Smooth muscle cell (in vitro differentiated cells): Measurements from ENCODE around the gene RAB18. TPM values are rescaled to one million over a fixed set of nuclear protein-coding genes. Genes with fewer than 3 reads are reported as not detected.
"Not testable (repeated sequence)": the region's sequence is repeated elsewhere in the genome, so short reads cannot be mapped to it uniquely, and the experiment has no call there.

Experiments used
- DNase-seq: peaks from one replicate; lab custom pipeline; 2025; ENCODE audit not compliant: unreplicated experiment; lab: John Stamatoyannopoulos, UW
- H2AFZ ChIP-seq: fragments of 200-600 bp; sonication (generic); 2 replicates; pipeline ENCODE4 v1.6.0; 2016; ENCODE audit warnings: antibody characterized with exemption, low read depth, mild to moderate bottlenecking
- H3F3A ChIP-seq: fragments of 200-600 bp; sonication (generic); 2 replicates; pipeline ENCODE4 v1.6.0; 2017; ENCODE audit warnings: antibody characterized with exemption, low read depth
- H3K27ac ChIP-seq: fragments of 200-600 bp; sonication (generic); 2 replicates; pipeline ENCODE4 v1.5.1; 2016; ENCODE audit warnings: low read depth, mild to moderate bottlenecking
- H3K27me3 ChIP-seq: fragments of 200-600 bp; sonication (generic); 2 replicates; pipeline ENCODE4 v1.6.1; 2016; ENCODE audit warnings: low read depth, mild to moderate bottlenecking
- H3K36me3 ChIP-seq: fragments of 200-600 bp; sonication (generic); 2 replicates; pipeline ENCODE4 v1.5.1; 2016; ENCODE audit warnings: low read depth
- H3K4me1 ChIP-seq: fragments of 200-600 bp; sonication (generic); 2 replicates; pipeline ENCODE4 v1.5.1; 2016; ENCODE audit warnings: low read depth
- H3K4me2 ChIP-seq: fragments of 200-600 bp; sonication (generic); 2 replicates; pipeline ENCODE4 v1.6.0; 2016; ENCODE audit warnings: mild to moderate bottlenecking
- H3K4me3 ChIP-seq: fragments of 200-600 bp; sonication (generic); 2 replicates; pipeline ENCODE4 v1.5.1; 2016; ENCODE audit warnings: mild to moderate bottlenecking
- H3K79me2 ChIP-seq: fragments of 200-600 bp; sonication (generic); 2 replicates; pipeline ENCODE4 v1.6.0; 2016; ENCODE audit warnings: low read depth, mild to moderate bottlenecking
- H3K9ac ChIP-seq: fragments of 200-600 bp; sonication (generic); 2 replicates; pipeline ENCODE4 v1.6.0; 2016; ENCODE audit warnings: low read depth
- H3K9me3 ChIP-seq: fragments of 200-600 bp; sonication (generic); replicated peaks from 2 replicates; pipeline ENCODE4 v1.5.1; 2016; ENCODE audit warnings: low read depth
- H4K20me1 ChIP-seq: fragments of 200-600 bp; sonication (generic); 2 replicates; pipeline ENCODE4 v1.6.0; 2016; ENCODE audit warnings: low read depth
- WGBS: methylation state at CpG from one replicate; pipeline ENCODE4 v1.1.7; 2016; ENCODE audit warnings: low lambda C conversion rate; 5-methylcytosine and 5-hydroxymethylcytosine counted together
- polyA plus RNA-seq: library from polyadenylated mRNA; unstranded; fragments of >200 nt; fragmentation: Nextera tagmentation; extraction: Ambion mirVana; gene quantifications from 2 replicates; pipeline ENCODE4 v1.2.1, GENCODE V29; 2016
- total RNA-seq: library from RNA; depleted of rRNA; stranded (reverse); fragments of >200 nt; gene quantifications from 2 replicates; pipeline ENCODE4 v1.2.3, GENCODE V29; 2014
- TF ChIP-seq, protein P1 (sequence below): fragments of 200-600 bp; sonication (generic); IDR thresholded peaks from 2 replicates; pipeline ENCODE4 v1.5.1; 2017; ENCODE audit warnings: borderline replicate concordance, mild to moderate bottlenecking, antibody characterized with exemption; ENCODE audit not compliant: insufficient read depth, poor library complexity, severe bottlenecking

RAB18 gene
- total and polyA plus RNA-seq, 2 experiments from 2014 or later, result 64.1 to 122 TPM

DNA sequence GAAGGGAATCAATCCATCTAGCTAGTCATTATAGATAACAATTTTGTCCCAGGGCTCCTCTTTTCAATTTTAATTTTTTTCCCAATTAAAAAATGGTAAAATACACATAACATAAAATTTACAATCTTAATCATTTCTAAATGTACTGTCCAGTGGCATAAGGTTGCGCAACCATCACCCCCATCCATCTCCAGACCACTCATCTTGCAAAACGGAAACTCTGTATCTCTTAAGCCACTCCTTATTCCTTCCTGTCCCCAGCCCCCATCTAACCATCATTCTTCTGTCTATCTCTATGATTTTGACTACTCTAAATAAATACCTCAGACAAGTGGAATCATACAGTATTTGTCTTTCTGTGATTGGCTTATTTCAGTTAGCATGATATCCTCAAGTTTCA, 46.1 kb upstream of the RAB18 start:
- no peak overlapping the region for H3K27ac ChIP-seq
- no peaks in the 10 kb centered on the region for H3K4me1 ChIP-seq
- no peaks in the 10 kb centered on the region for H3K79me2 ChIP-seq
- no peak overlapping the region for H3K4me2 ChIP-seq
- no peaks in the 10 kb centered on the region for H3F3A ChIP-seq
- no peak overlapping the region for H2AFZ ChIP-seq
- H3K4me3 ChIP-seq, result no peak overlapping the region
- H4K20me1 ChIP-seq, result no peaks in the 10 kb centered on the region
- no peaks in the 10 kb centered on the region for H3K27me3 ChIP-seq
- no peaks in the 10 kb centered on the region for H3K9me3 ChIP-seq
- no peak for DNase-seq
- 36% methylated on average over 2 of the region's 2 CpGs for WGBS
- H3K9ac ChIP-seq, result no peak overlapping the region
- no peaks in the 10 kb centered on the region for H3K36me3 ChIP-seq
- TF ChIP-seq, protein P1, sequence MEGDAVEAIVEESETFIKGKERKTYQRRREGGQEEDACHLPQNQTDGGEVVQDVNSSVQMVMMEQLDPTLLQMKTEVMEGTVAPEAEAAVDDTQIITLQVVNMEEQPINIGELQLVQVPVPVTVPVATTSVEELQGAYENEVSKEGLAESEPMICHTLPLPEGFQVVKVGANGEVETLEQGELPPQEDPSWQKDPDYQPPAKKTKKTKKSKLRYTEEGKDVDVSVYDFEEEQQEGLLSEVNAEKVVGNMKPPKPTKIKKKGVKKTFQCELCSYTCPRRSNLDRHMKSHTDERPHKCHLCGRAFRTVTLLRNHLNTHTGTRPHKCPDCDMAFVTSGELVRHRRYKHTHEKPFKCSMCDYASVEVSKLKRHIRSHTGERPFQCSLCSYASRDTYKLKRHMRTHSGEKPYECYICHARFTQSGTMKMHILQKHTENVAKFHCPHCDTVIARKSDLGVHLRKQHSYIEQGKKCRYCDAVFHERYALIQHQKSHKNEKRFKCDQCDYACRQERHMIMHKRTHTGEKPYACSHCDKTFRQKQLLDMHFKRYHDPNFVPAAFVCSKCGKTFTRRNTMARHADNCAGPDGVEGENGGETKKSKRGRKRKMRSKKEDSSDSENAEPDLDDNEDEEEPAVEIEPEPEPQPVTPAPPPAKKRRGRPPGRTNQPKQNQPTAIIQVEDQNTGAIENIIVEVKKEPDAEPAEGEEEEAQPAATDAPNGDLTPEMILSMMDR, result no peak

DNA sequence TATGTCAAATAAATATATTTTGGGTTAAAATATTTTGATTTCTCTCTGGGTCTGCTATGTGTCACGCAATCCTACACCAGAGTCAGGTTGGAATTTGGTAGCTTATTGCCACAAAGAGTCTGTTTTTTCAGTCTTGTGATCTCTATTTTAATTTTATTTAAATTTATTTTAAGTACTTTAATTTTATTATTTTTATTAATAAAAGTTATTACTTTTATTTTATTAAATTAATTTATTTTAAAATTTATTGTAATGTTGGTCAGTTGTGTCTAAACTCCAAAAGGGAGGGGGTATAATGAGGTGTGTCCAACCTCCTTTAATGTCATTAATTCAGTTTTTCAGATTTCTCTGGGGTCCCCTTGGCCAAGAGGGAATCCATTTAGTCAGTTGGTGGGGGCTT, 42.8 kb upstream of the RAB18 start:
- no peaks in the 10 kb centered on the region for H4K20me1 ChIP-seq
- H3K9me3 ChIP-seq, result no peaks in the 10 kb centered on the region
- no peaks in the 10 kb centered on the region for H3F3A ChIP-seq
- no peak overlapping the region for H3K4me3 ChIP-seq
- no peak overlapping the region for H3K9ac ChIP-seq
- H3K27me3 ChIP-seq, result no peaks in the 10 kb centered on the region
- no peak overlapping the region for H3K4me2 ChIP-seq
- TF ChIP-seq, protein P1, result no peak
- no peaks in the 10 kb centered on the region for H3K4me1 ChIP-seq
- DNase-seq, result no peak
- 98% methylated on average over 1 of the region's 1 CpG for WGBS
- no peak overlapping the region for H2AFZ ChIP-seq
- no peak overlapping the region for H3K27ac ChIP-seq
- no peaks in the 10 kb centered on the region for H3K79me2 ChIP-seq
- no peaks in the 10 kb centered on the region for H3K36me3 ChIP-seq

DNA sequence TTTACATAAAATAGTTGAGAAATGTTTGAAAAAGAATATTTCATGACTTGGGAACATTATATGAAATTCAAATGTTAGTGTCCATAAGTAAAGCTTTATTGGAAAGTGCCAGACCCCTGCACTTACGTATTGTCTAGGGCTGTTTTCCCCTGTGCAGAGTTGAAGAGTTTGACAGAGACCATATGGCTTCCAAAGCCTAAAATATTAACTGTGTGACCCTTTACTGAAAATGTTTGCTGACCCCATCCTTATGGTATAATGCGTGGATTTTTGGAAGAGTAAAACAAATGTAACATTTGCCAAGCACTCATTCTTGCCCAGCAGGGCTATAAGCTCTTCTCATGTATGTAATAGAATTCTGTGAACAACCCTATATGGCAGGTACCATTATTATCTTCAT, 40.1 kb upstream of the RAB18 start:
- no peaks in the 10 kb centered on the region for H3K4me1 ChIP-seq
- H3K4me2 ChIP-seq, result no peak overlapping the region
- H3K9me3 ChIP-seq, result no peaks in the 10 kb centered on the region
- no peak for DNase-seq
- WGBS, result 50% methylated on average over 2 of the region's 2 CpGs
- no peaks in the 10 kb centered on the region for H3K36me3 ChIP-seq
- H3K79me2 ChIP-seq, result no peaks in the 10 kb centered on the region
- H3K27ac ChIP-seq, result no peak overlapping the region
- no peaks in the 10 kb centered on the region for H4K20me1 ChIP-seq
- no peaks in the 10 kb centered on the region for H3K27me3 ChIP-seq
- no peak overlapping the region for H3K9ac ChIP-seq
- TF ChIP-seq, protein P1, result no peak
- no peak overlapping the region for H3K4me3 ChIP-seq
- H2AFZ ChIP-seq, result no peak overlapping the region
- H3F3A ChIP-seq, result no peaks in the 10 kb centered on the region

DNA sequence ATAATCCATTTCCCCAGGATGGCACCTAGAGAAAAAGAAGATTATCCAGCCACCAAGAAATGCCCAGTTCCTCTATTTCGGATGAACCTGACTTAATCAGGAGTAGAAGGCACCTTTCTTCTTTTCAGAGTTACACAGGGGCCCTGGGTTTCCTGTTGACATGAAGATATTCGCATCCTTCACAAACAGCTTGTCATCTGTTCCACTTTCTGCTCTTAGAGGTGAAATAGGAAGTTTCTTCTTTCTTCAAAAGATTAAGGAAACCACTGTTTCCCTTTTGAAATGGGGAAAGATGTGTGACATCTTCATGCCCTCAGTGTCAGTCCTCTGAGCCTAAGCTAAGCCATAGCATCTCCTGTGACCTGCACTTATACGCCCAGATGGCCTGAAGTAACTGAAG, 39.1 kb upstream of the RAB18 start:
- no peaks in the 10 kb centered on the region for H3K9me3 ChIP-seq
- no peaks in the 10 kb centered on the region for H3F3A ChIP-seq
- DNase-seq, result no peak
- 83% methylated on average over 3 of the region's 3 CpGs for WGBS
- H2AFZ ChIP-seq, result no peak overlapping the region
- H3K4me3 ChIP-seq, result no peak overlapping the region
- TF ChIP-seq, protein P1, result no peak
- H3K27me3 ChIP-seq, result no peaks in the 10 kb centered on the region
- no peak overlapping the region for H3K9ac ChIP-seq
- H4K20me1 ChIP-seq, result no peaks in the 10 kb centered on the region
- H3K79me2 ChIP-seq, result no peaks in the 10 kb centered on the region
- no peak overlapping the region for H3K27ac ChIP-seq
- H3K36me3 ChIP-seq, result no peaks in the 10 kb centered on the region
- H3K4me2 ChIP-seq, result no peak overlapping the region
- H3K4me1 ChIP-seq, result no peaks in the 10 kb centered on the region

DNA sequence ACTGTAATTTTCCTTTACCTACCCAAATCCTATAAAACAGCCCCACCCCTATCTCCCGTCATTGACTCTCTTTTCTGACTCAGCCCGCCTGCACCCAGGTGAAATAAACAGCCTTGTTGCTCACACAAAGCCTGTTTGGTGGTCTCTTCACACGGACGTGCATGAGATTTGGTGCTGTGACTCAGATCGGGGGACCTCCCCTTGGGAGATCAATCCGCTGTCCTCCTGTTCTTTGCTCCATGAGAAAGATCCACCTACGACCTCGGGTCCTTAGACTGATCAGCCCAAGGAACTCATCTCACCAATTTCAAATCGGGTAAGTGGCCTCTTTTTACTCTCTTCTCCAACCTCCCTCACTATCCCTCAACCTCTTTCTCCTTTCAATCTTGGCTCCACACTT, 38.5 kb upstream of the RAB18 start:
- not testable (repeated sequence) for H3K9me3 ChIP-seq, H3K36me3 ChIP-seq, H3K79me2 ChIP-seq, H3K4me3 ChIP-seq, H3K9ac ChIP-seq, H3K4me2 ChIP-seq, H3F3A ChIP-seq, DNase-seq, H3K4me1 ChIP-seq, H3K27ac ChIP-seq, H4K20me1 ChIP-seq, H2AFZ ChIP-seq, H3K27me3 ChIP-seq
- 64% methylated on average over 9 of the region's 9 CpGs for WGBS
